ENCODE results near the gene TMED1. TPM values are rescaled to one million over a fixed set of nuclear protein-coding genes. Genes with fewer than 3 reads are reported as not detected.

TMED1 gene
- total RNA-seq, 2 donors from 2014 or later, result 14.5 to 34.6 TPM

- DNase-seq, result no peak
- Histone ChIP-seq H3K4me3 (no peak overlapping the region), H3K4me1 (no peaks in the 10 kb centered on the region), H3K9me3 (no peaks in the 10 kb centered on the region), H3K27ac (no peak overlapping the region), H3K36me3 (replicated peaks in 1 of 2; ENCODE audit: insufficient read depth in 1 of 2, low read depth in 2 of 2) (peaks cover 7 to 30% of the 10 kb centered on the region in 2 donors), H3K27me3 (no peaks in the 10 kb centered on the region)
- TF ChIP-seq POLR2A (IDR thresholded peaks at IDR 0.05), result no peak
- no peak for TF ChIP-seq CTCF (IDR thresholded peaks at IDR 0.05)
- intact Hi-C loops (cut with DNase I), result no loop called here
- no peak for ATAC-seq
- 94 to 95% methylated on average over 23 to 26 of the region's 27 CpGs for WGBS, 2 donors
Measured at GRCh38 chr19:10819124-10820060, 16.6 kb downstream of the TMED1 start.

GRCh38 chr19:10818301-10819123 lies 17.5 kb downstream of the TMED1 start:
- Histone ChIP-seq H3K4me1 (no peaks in the 10 kb centered on the region), H3K36me3 (replicated peaks in 1 of 2; ENCODE audit: insufficient read depth in 1 of 2, low read depth in 2 of 2) (peaks cover 2 to 22% of the 10 kb centered on the region in 2 donors)

GRCh38 chr19:10817291-10818038 lies 18.5 kb downstream of the TMED1 start:
- Histone ChIP-seq H3K9me3 (no peaks in the 10 kb centered on the region), H3K4me3 (no peak overlapping the region), H3K27me3 (no peaks in the 10 kb centered on the region), H3K27ac (peak overlapping the region in 1 of 4 donors; percentile 43), H3K4me1 (no peaks in the 10 kb centered on the region), H3K36me3 (replicated peaks in 1 of 2; ENCODE audit: insufficient read depth in 1 of 2, low read depth in 2 of 2) (peaks cover 0 to 20% of the 10 kb centered on the region in 2 donors)
- ATAC-seq, result peak; percentile 39
- intact Hi-C loops (cut with DNase I), result no loop called here
- 79% methylated on average over 32 to 35 of the region's 42 CpGs for WGBS, 2 donors
- peak in 2 of 4 donors; percentile 36 to 57 for DNase-seq
- peak in 2 of 3 donors; percentile 37 to 42 for TF ChIP-seq POLR2A (IDR thresholded peaks at IDR 0.05)
- TF ChIP-seq CTCF (IDR thresholded peaks at IDR 0.05), result no peak

More at GRCh38 chr19:10818301-10819123, 17.5 kb downstream of the TMED1 start:
- no peak overlapping the region for H3K4me3 ChIP-seq
- no peak for DNase-seq
- 93 to 94% methylated on average over 9 to 19 of the region's 19 CpGs for WGBS, 2 donors
- H3K27me3 ChIP-seq, result no peaks in the 10 kb centered on the region
- H3K9me3 ChIP-seq, result no peaks in the 10 kb centered on the region
- peak overlapping the region in 1 of 4 donors; percentile 17 for H3K27ac ChIP-seq
- ATAC-seq, result no peak
- intact Hi-C loops (cut with DNase I), result no loop called here
- TF ChIP-seq CTCF (IDR thresholded peaks at IDR 0.05), result no peak
- no peak for TF ChIP-seq POLR2A (IDR thresholded peaks at IDR 0.05)

GRCh38 chr19:10816691-10817090 lies 19.3 kb downstream of the TMED1 start:
- ATAC-seq, result no peak
- 73 to 82% methylated on average over 3 to 10 of the region's 11 CpGs for WGBS, 2 donors
- TF ChIP-seq CTCF (IDR thresholded peaks at IDR 0.05) (no peak), POLR2A (IDR thresholded peaks at IDR 0.05) (no peak)

More at GRCh38 chr19:10816691-10817090, 19.3 kb downstream of the TMED1 start:
- Histone ChIP-seq H3K27ac (peak overlapping the region in 1 of 4 donors; percentile 43), H3K4me3 (no peak overlapping the region), H3K27me3 (no peaks in the 10 kb centered on the region), H3K9me3 (no peaks in the 10 kb centered on the region), H3K36me3 (replicated peaks in 1 of 2; ENCODE audit: insufficient read depth in 1 of 2, low read depth in 2 of 2) (peaks cover 0 to 15% of the 10 kb centered on the region in 2 donors), H3K4me1 (no peaks in the 10 kb centered on the region)
- DNase-seq, result no peak
- intact Hi-C loops (cut with DNase I), result no loop called here
